ENCODE measurements around the gene RPSA.

Gene RPSA

GRCh38 chr3:39460677-39461076 lies 54.2 kb downstream of the RPSA start:
- no peak for DNase-seq

All from stimulated activated CD4-positive, alpha-beta T cell treated with anti-CD3 and anti-CD28 coated beads, Interleukin-4, amount 100 ng/mL, for 4 hours (primary cell).